OCI-LY1 (cell line): Measurements from ENCODE around the gene RPS18.
A peak's percentile ranks its signal among the peaks of the same experiment; 100 is the strongest.

Experiments used
- H2AFZ ChIP-seq: fragments of 200-600 bp; sonication (generic), shearing (Covaris generic); 2 replicates; pipeline ENCODE4 v1.6.0; 2014; ENCODE audit warnings: antibody characterized with exemption, mild to moderate bottlenecking, low read length
- H3F3A ChIP-seq: fragments of 200-600 bp; sonication (generic), shearing (Covaris generic); 2 replicates; pipeline ENCODE4 v1.6.0; 2014; ENCODE audit warnings: mild to moderate bottlenecking, antibody characterized with exemption, low read length, moderate library complexity; ENCODE audit not compliant: insufficient read depth
- H3K27ac ChIP-seq: fragments of 200-600 bp; sonication (generic); 2 replicates; pipeline ENCODE4 v1.5.1; 2014; ENCODE audit warnings: low read length, mixed run types, mild to moderate bottlenecking, low read depth; ENCODE audit not compliant: poor library complexity, severe bottlenecking
- H3K27me3 ChIP-seq: fragments of 200-600 bp; sonication (generic); 2 replicates; pipeline ENCODE4 v1.6.0; 2014; ENCODE audit warnings: antibody characterized with exemption, mild to moderate bottlenecking, low read length, moderate library complexity; ENCODE audit not compliant: insufficient read depth
- H3K36me3 ChIP-seq: fragments of 200-600 bp; sonication (generic); 2 replicates; pipeline ENCODE4 v1.6.1; 2014; ENCODE audit warnings: mild to moderate bottlenecking, antibody characterized with exemption, low read length, moderate library complexity, mixed read lengths; ENCODE audit not compliant: insufficient read depth
- H3K4me1 ChIP-seq: fragments of 200-600 bp; sonication (generic); 2 replicates; pipeline ENCODE4 v1.5.1; 2014; ENCODE audit warnings: mild to moderate bottlenecking, low read length, moderate library complexity; ENCODE audit not compliant: insufficient read depth, severe bottlenecking
- H3K4me2 ChIP-seq: fragments of 200-600 bp; sonication (generic), shearing (Covaris generic); 2 replicates; pipeline ENCODE4 v1.6.1; 2014; ENCODE audit warnings: low read length
- H3K4me3 ChIP-seq: fragments of 200-600 bp; sonication (generic); 2 replicates; pipeline ENCODE4 v1.5.1; 2014; ENCODE audit warnings: low read length, low read depth, mild to moderate bottlenecking, mixed read lengths; ENCODE audit not compliant: poor library complexity, severe bottlenecking
- H3K79me2 ChIP-seq: fragments of 200-600 bp; shearing (Covaris generic); 2 replicates; pipeline ENCODE4 v1.6.1; 2016; ENCODE audit warnings: mixed run types, low read length, mixed read lengths; ENCODE audit not compliant: insufficient read depth
- H3K9ac ChIP-seq: fragments of 200-600 bp; sonication (generic), shearing (Covaris generic); 2 replicates; pipeline ENCODE4 v1.6.1; 2014; ENCODE audit warnings: mild to moderate bottlenecking, low read length, mixed read lengths
- H3K9me2 ChIP-seq: fragments of 200-600 bp; sonication (generic), shearing (Covaris generic); 2 replicates; pipeline ENCODE4 v1.6.1; 2014; ENCODE audit warnings: low read depth, mild to moderate bottlenecking, low read length, mixed read lengths
- H3K9me3 ChIP-seq: fragments of 200-600 bp; shearing (Covaris generic); 2 replicates; pipeline ENCODE4 v1.6.1; 2014; ENCODE audit warnings: low read length, mixed read lengths
- H4K20me1 ChIP-seq: fragments of 200-600 bp; sonication (generic), shearing (Covaris generic); 2 replicates; pipeline ENCODE4 v1.6.0; 2016; ENCODE audit warnings: mild to moderate bottlenecking, low read length; ENCODE audit not compliant: insufficient read depth
- CTCF ChIP-seq: fragments of 200-600 bp; sonication (generic), shearing (Covaris generic); IDR thresholded peaks from 2 replicates; pipeline ENCODE4 v1.5.1; 2017; ENCODE audit warnings: mild to moderate bottlenecking, antibody characterized with exemption, low read length, moderate library complexity, mixed read lengths
- EZH2 ChIP-seq: fragments of 200-600 bp; sonication (generic), shearing (Covaris generic); IDR thresholded peaks from 2 replicates; pipeline ENCODE4 v1.8.0; 2017; ENCODE audit warnings: borderline replicate concordance, mixed run types, mild to moderate bottlenecking, antibody characterized with exemption, low read length, moderate library complexity, mixed read lengths

Gene RPS18

GRCh38 chr6:33318426-33319073 lies 46.7 kb downstream of the RPS18 start:
- peak overlapping the region; percentile 93 for H3K4me2 ChIP-seq
- no peak for TF ChIP-seq EZH2
- no peak for TF ChIP-seq CTCF
- peak overlapping the region; percentile 54 for H3K9ac ChIP-seq
- peak overlapping the region; percentile 66 for H3K4me3 ChIP-seq
- no peaks in the 10 kb centered on the region for H3K9me2 ChIP-seq
- no peaks in the 10 kb centered on the region for H4K20me1 ChIP-seq
- H3K4me1 ChIP-seq: peaks cover 53% of the 10 kb centered on the region
- peaks cover 4% of the 10 kb centered on the region; the same call in 1 of the 2 replicates for H3F3A ChIP-seq
- H3K79me2 ChIP-seq: peaks cover 10% of the 10 kb centered on the region; the same call in 1 of the 2 replicates
- H2AFZ ChIP-seq: no peak overlapping the region
- H3K27ac ChIP-seq: peak overlapping the region; percentile 97
- no peaks in the 10 kb centered on the region for H3K27me3 ChIP-seq
- no peaks in the 10 kb centered on the region for H3K9me3 ChIP-seq
- peaks cover 32% of the 10 kb centered on the region for H3K36me3 ChIP-seq

- H3K4me2 ChIP-seq: peak overlapping the region; percentile 93; the same call in 1 of the 2 replicates
- H2AFZ ChIP-seq: no peak overlapping the region
- H3K27me3 ChIP-seq: no peaks in the 10 kb centered on the region
- H3K4me3 ChIP-seq: no peak overlapping the region
- H3K4me1 ChIP-seq: peaks cover 59% of the 10 kb centered on the region
- H4K20me1 ChIP-seq: no peaks in the 10 kb centered on the region
- H3K79me2 ChIP-seq: peaks cover 10% of the 10 kb centered on the region; the same call in 1 of the 2 replicates
- H3K9me3 ChIP-seq: no peaks in the 10 kb centered on the region
- H3K27ac ChIP-seq: peak overlapping the region; percentile 97
- H3K9me2 ChIP-seq: no peaks in the 10 kb centered on the region
- no peak overlapping the region for H3K9ac ChIP-seq
- peaks cover 32% of the 10 kb centered on the region for H3K36me3 ChIP-seq
- peaks cover 8% of the 10 kb centered on the region; the same call in 1 of the 2 replicates for H3F3A ChIP-seq
- TF ChIP-seq EZH2 (no peak), CTCF (no peak)
These were observed 48.1 kb downstream of the RPS18 start for GRCh38 chr6:33319939-33320314.

GRCh38 chr6:33320315-33321181 lies 48.7 kb downstream of the RPS18 start:
- H2AFZ ChIP-seq: no peak overlapping the region
- TF ChIP-seq EZH2 (no peak), CTCF (no peak)
- H3K9me2 ChIP-seq: no peaks in the 10 kb centered on the region
- no peaks in the 10 kb centered on the region for H4K20me1 ChIP-seq
- no peaks in the 10 kb centered on the region for H3K9me3 ChIP-seq
- H3K27ac ChIP-seq: peak overlapping the region; percentile 97
- H3K36me3 ChIP-seq: peaks cover 32% of the 10 kb centered on the region
- H3F3A ChIP-seq: peaks cover 8% of the 10 kb centered on the region; the same call in 1 of the 2 replicates
- H3K4me2 ChIP-seq: peak overlapping the region; percentile 93
- peaks cover 10% of the 10 kb centered on the region; the same call in 1 of the 2 replicates for H3K79me2 ChIP-seq
- peak overlapping the region; percentile 83 for H3K4me3 ChIP-seq
- no peaks in the 10 kb centered on the region for H3K27me3 ChIP-seq
- H3K9ac ChIP-seq: peak overlapping the region; percentile 95
- peaks cover 65% of the 10 kb centered on the region for H3K4me1 ChIP-seq
